Measurements from ENCODE around the gene RETN. TPM values are rescaled to one million over a fixed set of nuclear protein-coding genes. Genes with fewer than 3 reads are reported as not detected.

The RETN gene
- total RNA-seq, 2 donors from 2014 or later = not detected

- H3K9me3 Mint-ChIP-seq = no peaks in the 10 kb centered on the region
- peak overlapping the region; percentile 65 for H3K4me3 Mint-ChIP-seq
- peaks cover 11% of the 10 kb centered on the region for H3K27me3 Mint-ChIP-seq
- ATAC-seq (replicated peaks) = no peak
- peaks cover 15% of the 10 kb centered on the region for H3K4me1 Mint-ChIP-seq
- H3K27ac Mint-ChIP-seq = peak overlapping the region; percentile 86
- H3K36me3 Mint-ChIP-seq (ENCODE audit: low read depth) = peaks cover 33% of the 10 kb centered on the region
These were observed 11.1 kb downstream of the RETN start for GRCh38 chr19:7679771-7680605.

- ATAC-seq (replicated peaks) = peak; percentile 43
- peaks cover 13% of the 10 kb centered on the region for H3K4me1 Mint-ChIP-seq
- H3K27me3 Mint-ChIP-seq = peaks cover 9% of the 10 kb centered on the region
- peaks cover 39% of the 10 kb centered on the region for H3K36me3 Mint-ChIP-seq (ENCODE audit: low read depth)
- H3K9me3 Mint-ChIP-seq = no peaks in the 10 kb centered on the region
- H3K27ac Mint-ChIP-seq = peak within 1 kb of the TSS; percentile 93
- peak within 1 kb of the TSS; percentile 86 for H3K4me3 Mint-ChIP-seq
These were observed 11.9 kb downstream of the RETN start, which contains the start of gene TRAPPC5 for GRCh38 chr19:7680606-7681339. TSS of gene TRAPPC5 (plus strand) at chr19:7680833. CDS start at chr19:7682254, 1,421 bp downstream.

- Mint-ChIP-seq H3K4me1 (peaks cover 10% of the 10 kb centered on the region), H3K27me3 (peaks cover 7% of the 10 kb centered on the region), H3K27ac (peak overlapping the region; percentile 93), H3K36me3 (ENCODE audit: low read depth) (peaks cover 39% of the 10 kb centered on the region), H3K9me3 (no peaks in the 10 kb centered on the region), H3K4me3 (peak overlapping the region; percentile 86)
- peak; percentile 47 for ATAC-seq (replicated peaks)
These were observed 12.7 kb downstream of the RETN start for GRCh38 chr19:7681340-7682174.

- H3K27me3 Mint-ChIP-seq = peaks cover 3% of the 10 kb centered on the region
- peaks cover 10% of the 10 kb centered on the region for H3K4me1 Mint-ChIP-seq
- no peak for ATAC-seq (replicated peaks)
- H3K4me3 Mint-ChIP-seq = peak overlapping the region; percentile 86
- peaks cover 39% of the 10 kb centered on the region for H3K36me3 Mint-ChIP-seq (ENCODE audit: low read depth)
- peak overlapping the region; percentile 93 for H3K27ac Mint-ChIP-seq
- no peaks in the 10 kb centered on the region for H3K9me3 Mint-ChIP-seq
These were observed 13.5 kb downstream of the RETN start for GRCh38 chr19:7682175-7682855.

- no peaks in the 10 kb centered on the region for H3K27me3 Mint-ChIP-seq
- H3K4me3 Mint-ChIP-seq = no peak overlapping the region
- no peak for ATAC-seq (replicated peaks)
- H3K36me3 Mint-ChIP-seq (ENCODE audit: low read depth) = peaks cover 39% of the 10 kb centered on the region
- no peak overlapping the region for H3K27ac Mint-ChIP-seq
- no peaks in the 10 kb centered on the region for H3K9me3 Mint-ChIP-seq
- H3K4me1 Mint-ChIP-seq = no peaks in the 10 kb centered on the region
These were observed 16.9 kb downstream of the RETN start for GRCh38 chr19:7685546-7686445.

GRCh38 chr19:7687177-7687576 lies 18.3 kb downstream of the RETN start:
- H3K4me1 Mint-ChIP-seq = no peaks in the 10 kb centered on the region
- no peak overlapping the region for H3K27ac Mint-ChIP-seq
- no peak overlapping the region for H3K4me3 Mint-ChIP-seq
- no peak for ATAC-seq (replicated peaks)
- no peaks in the 10 kb centered on the region for H3K27me3 Mint-ChIP-seq
- no peaks in the 10 kb centered on the region for H3K9me3 Mint-ChIP-seq
- H3K36me3 Mint-ChIP-seq (ENCODE audit: low read depth) = peaks cover 28% of the 10 kb centered on the region

- H3K36me3 Mint-ChIP-seq (ENCODE audit: low read depth) = peaks cover 9% of the 10 kb centered on the region
- no peak overlapping the region for H3K4me3 Mint-ChIP-seq
- no peak for ATAC-seq (replicated peaks)
- H3K4me1 Mint-ChIP-seq = no peaks in the 10 kb centered on the region
- H3K27me3 Mint-ChIP-seq = no peaks in the 10 kb centered on the region
- H3K9me3 Mint-ChIP-seq = no peaks in the 10 kb centered on the region
- H3K27ac Mint-ChIP-seq = no peak overlapping the region
These were observed 20.3 kb downstream of the RETN start for GRCh38 chr19:7689165-7689564.

- ATAC-seq (replicated peaks) = peak; percentile 8
- Mint-ChIP-seq H3K36me3 (ENCODE audit: low read depth) (no peaks in the 10 kb centered on the region), H3K27ac (no peak overlapping the region), H3K27me3 (no peaks in the 10 kb centered on the region), H3K4me3 (no peak overlapping the region), H3K4me1 (no peaks in the 10 kb centered on the region), H3K9me3 (no peaks in the 10 kb centered on the region)
These were observed 22.0 kb downstream of the RETN start for GRCh38 chr19:7690779-7691258.

- no peaks in the 10 kb centered on the region for H3K4me1 Mint-ChIP-seq
- no peaks in the 10 kb centered on the region for H3K9me3 Mint-ChIP-seq
- no peak overlapping the region for H3K4me3 Mint-ChIP-seq
- no peak overlapping the region for H3K27ac Mint-ChIP-seq
- ATAC-seq (replicated peaks) = peak; percentile 64
- H3K36me3 Mint-ChIP-seq (ENCODE audit: low read depth) = no peaks in the 10 kb centered on the region
- peaks cover 1% of the 10 kb centered on the region for H3K27me3 Mint-ChIP-seq
These were observed 22.6 kb downstream of the RETN start for GRCh38 chr19:7691497-7691896.

GRCh38 chr19:7692417-7693088 lies 23.7 kb downstream of the RETN start:
- Mint-ChIP-seq H3K27ac (no peak overlapping the region), H3K4me1 (no peaks in the 10 kb centered on the region), H3K4me3 (no peak overlapping the region), H3K9me3 (no peaks in the 10 kb centered on the region), H3K36me3 (ENCODE audit: low read depth) (no peaks in the 10 kb centered on the region), H3K27me3 (peaks cover 4% of the 10 kb centered on the region)
- ATAC-seq (replicated peaks) = peak; percentile 20

- Mint-ChIP-seq H3K4me1 (peaks cover 7% of the 10 kb centered on the region), H3K4me3 (no peak overlapping the region), H3K27me3 (peaks cover 11% of the 10 kb centered on the region), H3K36me3 (ENCODE audit: low read depth) (no peaks in the 10 kb centered on the region), H3K27ac (no peak overlapping the region), H3K9me3 (no peaks in the 10 kb centered on the region)
- no peak for ATAC-seq (replicated peaks)
These were observed 25.6 kb downstream of the RETN start for GRCh38 chr19:7694499-7694898.

GRCh38 chr19:7697721-7698287 lies 29.0 kb downstream of the RETN start:
- H3K27me3 Mint-ChIP-seq = peaks cover 11% of the 10 kb centered on the region
- H3K36me3 Mint-ChIP-seq (ENCODE audit: low read depth) = no peaks in the 10 kb centered on the region
- no peaks in the 10 kb centered on the region for H3K9me3 Mint-ChIP-seq
- no peak overlapping the region for H3K27ac Mint-ChIP-seq
- no peak overlapping the region for H3K4me3 Mint-ChIP-seq
- H3K4me1 Mint-ChIP-seq = peaks cover 14% of the 10 kb centered on the region
- ATAC-seq (replicated peaks) = no peak
